ENCODE measurements around the gene CASZ1.

DNA sequence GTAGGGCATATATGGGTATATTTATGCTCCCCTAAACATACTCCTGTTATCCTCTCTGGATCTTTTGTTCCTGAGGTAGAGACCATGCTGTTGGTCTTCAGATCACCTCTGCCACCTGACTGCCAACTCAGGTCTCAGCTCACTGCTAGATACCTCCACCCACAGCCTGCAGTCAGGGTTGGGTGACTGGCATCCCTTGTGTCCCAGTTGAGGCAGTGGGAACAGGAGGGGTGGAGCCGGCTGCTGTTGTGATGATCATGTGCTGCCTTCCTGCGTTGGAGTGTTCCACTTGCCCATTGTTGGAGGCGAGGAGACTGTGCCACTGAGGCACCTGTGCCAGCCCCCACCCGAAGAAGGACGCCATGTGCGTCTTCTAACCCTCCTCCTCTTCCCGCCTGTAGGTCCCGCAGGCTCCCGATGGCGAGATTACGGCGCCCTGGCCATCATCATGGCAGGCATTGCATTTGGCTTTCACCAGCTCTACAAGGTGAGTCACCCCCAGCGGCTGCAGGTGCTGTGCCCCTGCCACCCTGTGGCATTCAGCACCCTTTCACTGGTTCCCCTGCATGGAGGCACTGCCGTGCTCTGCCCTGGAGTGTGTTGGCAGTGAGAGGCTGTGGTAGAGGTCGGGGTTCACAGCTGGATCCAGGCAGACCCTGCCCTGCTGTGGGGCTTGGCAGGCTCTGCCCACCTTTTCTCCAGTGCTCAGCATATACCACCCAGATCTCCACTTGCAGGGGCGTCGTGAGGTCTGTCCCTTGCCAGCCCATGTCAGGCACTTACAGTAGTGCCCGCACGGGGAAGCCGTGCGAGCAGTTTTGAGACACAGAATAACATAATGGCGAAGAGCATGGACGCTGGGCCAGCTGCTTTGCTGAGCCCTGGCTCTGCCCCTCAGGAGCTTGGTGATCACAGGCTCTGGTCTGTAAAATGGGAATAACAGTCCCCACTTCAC, 178.2 kb downstream of the CASZ1 start:
- TF ChIP-seq, protein P1, sequence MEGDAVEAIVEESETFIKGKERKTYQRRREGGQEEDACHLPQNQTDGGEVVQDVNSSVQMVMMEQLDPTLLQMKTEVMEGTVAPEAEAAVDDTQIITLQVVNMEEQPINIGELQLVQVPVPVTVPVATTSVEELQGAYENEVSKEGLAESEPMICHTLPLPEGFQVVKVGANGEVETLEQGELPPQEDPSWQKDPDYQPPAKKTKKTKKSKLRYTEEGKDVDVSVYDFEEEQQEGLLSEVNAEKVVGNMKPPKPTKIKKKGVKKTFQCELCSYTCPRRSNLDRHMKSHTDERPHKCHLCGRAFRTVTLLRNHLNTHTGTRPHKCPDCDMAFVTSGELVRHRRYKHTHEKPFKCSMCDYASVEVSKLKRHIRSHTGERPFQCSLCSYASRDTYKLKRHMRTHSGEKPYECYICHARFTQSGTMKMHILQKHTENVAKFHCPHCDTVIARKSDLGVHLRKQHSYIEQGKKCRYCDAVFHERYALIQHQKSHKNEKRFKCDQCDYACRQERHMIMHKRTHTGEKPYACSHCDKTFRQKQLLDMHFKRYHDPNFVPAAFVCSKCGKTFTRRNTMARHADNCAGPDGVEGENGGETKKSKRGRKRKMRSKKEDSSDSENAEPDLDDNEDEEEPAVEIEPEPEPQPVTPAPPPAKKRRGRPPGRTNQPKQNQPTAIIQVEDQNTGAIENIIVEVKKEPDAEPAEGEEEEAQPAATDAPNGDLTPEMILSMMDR (IDR thresholded peaks at IDR 0.05): no peak
- TF ChIP-seq ZFX (IDR thresholded peaks at IDR 0.05; ENCODE audit: borderline replicate concordance): no peak
